ENCODE measurements around the gene ITGBL1. TPM values are rescaled to one million over a fixed set of nuclear protein-coding genes. Genes with fewer than 3 reads are reported as not detected.

Gene ITGBL1
- total RNA-seq, 2 experiments from 2014 or later, result not detected

DNA sequence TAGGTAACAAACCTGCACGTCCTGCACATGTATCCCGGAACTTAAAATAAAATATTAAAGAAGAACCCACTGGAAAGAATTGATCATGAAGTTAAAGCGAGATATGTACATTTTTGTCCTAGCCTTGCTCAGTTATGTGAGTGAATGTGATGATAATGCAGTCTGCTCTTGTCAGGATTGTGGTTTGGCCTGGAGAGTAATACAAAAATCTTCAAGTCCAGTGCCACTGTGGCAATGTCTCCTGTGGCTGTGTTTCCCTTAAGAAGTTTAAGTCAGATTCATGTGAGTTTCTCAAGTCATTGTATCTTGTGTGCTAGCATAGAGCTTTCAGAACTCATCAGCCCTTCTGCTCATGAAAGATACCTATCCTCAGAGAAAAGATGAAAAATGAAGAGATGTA is 18.0 kb upstream of the ITGBL1 start:
- Histone ChIP-seq H3K9me3 (ENCODE audit: low read length) (no peaks in the 10 kb centered on the region), H3K79me2 (ENCODE audit: insufficient read depth, low read depth, low read length) (no peaks in the 10 kb centered on the region), H3K4me2 (ENCODE audit: low read length) (no peak overlapping the region), H2AFZ (ENCODE audit: low read length) (no peak overlapping the region), H4K20me1 (ENCODE audit: insufficient read depth, low read length) (no peaks in the 10 kb centered on the region), H3K4me3 (ENCODE audit: low read depth, low read length, poor library complexity, severe bottlenecking) (no peak overlapping the region), H3K4me1 (ENCODE audit: insufficient read depth, low read length, poor library complexity, severe bottlenecking) (no peaks in the 10 kb centered on the region), H3K27ac (ENCODE audit: low read depth, low read length, poor library complexity, severe bottlenecking) (no peak overlapping the region), H3K9me2 (ENCODE audit: insufficient read depth, low read length) (no peaks in the 10 kb centered on the region), H3K36me3 (ENCODE audit: insufficient read depth, low read length) (no peaks in the 10 kb centered on the region)
- DNase-seq (ENCODE audit: low spot score), result no peak
- POLR2A ChIA-PET, result no interaction called here
- BruUV-seq (replicated peaks), result no TSS peak
- intact Hi-C loops (cut with micrococcal nuclease; ENCODE audit: unreplicated experiment), result no loop called here
- TF ChIP-seq, protein P1, sequence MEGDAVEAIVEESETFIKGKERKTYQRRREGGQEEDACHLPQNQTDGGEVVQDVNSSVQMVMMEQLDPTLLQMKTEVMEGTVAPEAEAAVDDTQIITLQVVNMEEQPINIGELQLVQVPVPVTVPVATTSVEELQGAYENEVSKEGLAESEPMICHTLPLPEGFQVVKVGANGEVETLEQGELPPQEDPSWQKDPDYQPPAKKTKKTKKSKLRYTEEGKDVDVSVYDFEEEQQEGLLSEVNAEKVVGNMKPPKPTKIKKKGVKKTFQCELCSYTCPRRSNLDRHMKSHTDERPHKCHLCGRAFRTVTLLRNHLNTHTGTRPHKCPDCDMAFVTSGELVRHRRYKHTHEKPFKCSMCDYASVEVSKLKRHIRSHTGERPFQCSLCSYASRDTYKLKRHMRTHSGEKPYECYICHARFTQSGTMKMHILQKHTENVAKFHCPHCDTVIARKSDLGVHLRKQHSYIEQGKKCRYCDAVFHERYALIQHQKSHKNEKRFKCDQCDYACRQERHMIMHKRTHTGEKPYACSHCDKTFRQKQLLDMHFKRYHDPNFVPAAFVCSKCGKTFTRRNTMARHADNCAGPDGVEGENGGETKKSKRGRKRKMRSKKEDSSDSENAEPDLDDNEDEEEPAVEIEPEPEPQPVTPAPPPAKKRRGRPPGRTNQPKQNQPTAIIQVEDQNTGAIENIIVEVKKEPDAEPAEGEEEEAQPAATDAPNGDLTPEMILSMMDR (conservative IDR thresholded peaks at IDR 0.05; ENCODE audit: low read length), result no peak
- TF ChIP-seq EZH2phosphoT487 (IDR thresholded peaks at IDR 0.05; ENCODE audit: borderline replicate concordance, low read depth, low read length), result no peak
- CTCF ChIA-PET (ENCODE audit: unreplicated experiment), result no interaction called here

DNA sequence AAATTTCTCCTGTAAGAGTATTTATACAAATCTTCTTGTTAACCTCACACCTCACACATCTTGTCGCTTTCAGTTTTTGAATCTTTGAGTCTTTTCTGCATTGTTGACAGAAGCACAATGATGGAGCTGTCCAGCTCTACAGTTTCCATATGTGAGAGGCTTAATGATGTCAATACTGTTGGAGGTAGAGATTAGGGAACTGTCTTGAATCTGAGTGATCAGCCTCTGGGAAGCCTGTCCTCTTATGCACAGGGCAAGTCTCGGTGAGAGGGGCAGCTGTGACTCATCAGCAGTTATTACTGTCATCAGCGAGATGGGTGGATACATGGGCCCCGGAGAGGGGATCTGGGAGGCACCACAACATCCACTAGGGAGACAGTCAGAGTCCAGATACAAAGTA is 4.6 kb upstream of the ITGBL1 start:
- BruUV-seq (replicated peaks), result no TSS peak
- no peaks in the 10 kb centered on the region for H3K9me2 ChIP-seq (ENCODE audit: insufficient read depth, low read length)
- no peak overlapping the region for H3K27ac ChIP-seq (ENCODE audit: low read depth, low read length, poor library complexity, severe bottlenecking)
- H3K36me3 ChIP-seq (ENCODE audit: insufficient read depth, low read length), result no peaks in the 10 kb centered on the region
- no peaks in the 10 kb centered on the region for H3K4me1 ChIP-seq (ENCODE audit: insufficient read depth, low read length, poor library complexity, severe bottlenecking)
- intact Hi-C loops (cut with micrococcal nuclease; ENCODE audit: unreplicated experiment), result no loop called here
- ChIA-PET CTCF (ENCODE audit: unreplicated experiment) (no interaction called here), POLR2A (no interaction called here)
- H3K9me3 ChIP-seq (ENCODE audit: low read length), result no peaks in the 10 kb centered on the region
- no peak overlapping the region for H3K4me2 ChIP-seq (ENCODE audit: low read length)
- no peak for DNase-seq (ENCODE audit: low spot score)
- H3K79me2 ChIP-seq (ENCODE audit: insufficient read depth, low read depth, low read length), result no peaks in the 10 kb centered on the region
- H2AFZ ChIP-seq (ENCODE audit: low read length), result no peak overlapping the region
- H4K20me1 ChIP-seq (ENCODE audit: insufficient read depth, low read length), result no peaks in the 10 kb centered on the region
- H3K4me3 ChIP-seq (ENCODE audit: low read depth, low read length, poor library complexity, severe bottlenecking), result no peak overlapping the region
- TF ChIP-seq EZH2phosphoT487 (IDR thresholded peaks at IDR 0.05; ENCODE audit: borderline replicate concordance, low read depth, low read length), result no peak
- TF ChIP-seq, protein P1 (conservative IDR thresholded peaks at IDR 0.05; ENCODE audit: low read length), result no peak

DNA sequence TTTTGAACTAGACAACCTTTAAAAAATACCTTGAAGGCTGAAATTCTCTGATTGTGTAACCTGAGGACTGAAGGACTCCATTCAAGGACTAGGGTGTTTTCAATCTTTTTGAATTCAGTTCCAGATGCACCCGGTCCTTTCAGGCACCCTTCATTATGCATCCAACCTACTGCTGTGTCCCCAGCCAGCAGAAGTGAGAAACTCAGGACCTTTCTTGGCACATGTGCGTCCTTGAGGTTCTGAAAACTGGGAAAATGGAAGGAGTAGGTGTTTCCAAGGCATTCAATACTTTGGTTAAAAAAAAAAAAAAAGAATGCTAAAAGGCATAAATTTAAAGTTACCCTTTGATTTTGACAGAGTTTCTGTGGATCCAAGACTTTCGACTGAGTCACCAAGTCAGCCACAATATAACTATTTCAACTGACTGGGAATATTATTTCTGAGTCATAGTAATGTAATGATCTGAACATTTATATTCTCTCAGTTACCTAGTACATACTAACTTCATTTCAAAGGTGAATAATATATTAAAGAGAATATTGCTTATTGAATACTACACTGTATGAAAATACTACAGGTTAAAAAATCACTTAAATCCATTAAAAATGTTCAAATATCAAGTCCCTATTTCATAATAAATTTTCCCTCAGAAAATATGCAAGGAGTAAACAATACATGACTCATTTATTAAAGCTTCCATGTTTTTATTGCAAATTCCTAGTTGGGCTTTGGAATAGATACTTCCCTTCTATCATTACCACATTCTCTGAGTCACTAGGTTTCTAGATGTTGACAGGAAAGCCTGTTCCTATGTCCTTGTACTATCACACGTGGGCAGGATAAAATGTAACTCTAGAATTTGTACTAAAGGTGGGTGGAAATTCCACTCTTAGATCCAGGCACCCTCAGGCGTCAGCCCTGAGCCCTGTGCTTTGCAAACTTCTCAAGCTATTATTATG is 2.4 kb upstream of the ITGBL1 start:
- no peak for TF ChIP-seq EZH2phosphoT487 (IDR thresholded peaks at IDR 0.05; ENCODE audit: borderline replicate concordance, low read depth, low read length)
- TF ChIP-seq, protein P1 (conservative IDR thresholded peaks at IDR 0.05; ENCODE audit: low read length), result no peak
- H3K9me2 ChIP-seq (ENCODE audit: insufficient read depth, low read length), result no peaks in the 10 kb centered on the region
- ChIA-PET CTCF (ENCODE audit: unreplicated experiment) (no interaction called here), POLR2A (interaction anchor here (0.9 kb wide), 1 partner anchor 15 kb away, joined by 3 read pairs; no protein-coding TSS in a partner anchor)
- no peaks in the 10 kb centered on the region for H3K79me2 ChIP-seq (ENCODE audit: insufficient read depth, low read depth, low read length)
- no peak for DNase-seq (ENCODE audit: low spot score)
- no peak overlapping the region for H3K27ac ChIP-seq (ENCODE audit: low read depth, low read length, poor library complexity, severe bottlenecking)
- no peaks in the 10 kb centered on the region for H4K20me1 ChIP-seq (ENCODE audit: insufficient read depth, low read length)
- intact Hi-C loops (cut with micrococcal nuclease; ENCODE audit: unreplicated experiment), result no loop called here
- no peaks in the 10 kb centered on the region for H3K9me3 ChIP-seq (ENCODE audit: low read length)
- BruUV-seq (replicated peaks), result no TSS peak
- no peak overlapping the region for H2AFZ ChIP-seq (ENCODE audit: low read length)
- no peaks in the 10 kb centered on the region for H3K4me1 ChIP-seq (ENCODE audit: insufficient read depth, low read length, poor library complexity, severe bottlenecking)
- H3K4me3 ChIP-seq (ENCODE audit: low read depth, low read length, poor library complexity, severe bottlenecking), result no peak overlapping the region
- no peak overlapping the region for H3K4me2 ChIP-seq (ENCODE audit: low read length)
- no peaks in the 10 kb centered on the region for H3K36me3 ChIP-seq (ENCODE audit: insufficient read depth, low read length)
